Mesodermal cell (in vitro differentiated cells): ENCODE results near the gene GCNT1.
"Not testable (repeated sequence)": the region's sequence is repeated elsewhere in the genome, so short reads cannot be mapped to it uniquely, and the experiment has no call there.

Source experiments
- H3K27ac ChIP-seq: 2 replicates; pipeline ENCODE4 v1.7.0; 2013; ENCODE audit warnings: mild to moderate bottlenecking, low read depth, low read length, moderate library complexity; ENCODE audit not compliant: severe bottlenecking
- H3K36me3 ChIP-seq: 2 replicates; pipeline ENCODE4 v1.7.1; 2013; ENCODE audit warnings: mild to moderate bottlenecking, low read length, moderate library complexity; ENCODE audit not compliant: control insufficient read depth, insufficient read depth
- H3K4me1 ChIP-seq: one replicate; pipeline ENCODE4 v1.7.1; 2013; ENCODE audit warnings: mild to moderate bottlenecking, low read length; ENCODE audit not compliant: insufficient read depth, control insufficient read depth, poor library complexity, severe bottlenecking
- H3K4me3 ChIP-seq: 2 replicates; pipeline ENCODE4 v1.7.0; 2013; ENCODE audit warnings: low read length, control low read depth, mild to moderate bottlenecking; ENCODE audit not compliant: insufficient read depth, poor library complexity, severe bottlenecking; ENCODE audit errors: extremely low read depth
- H3K9me3 ChIP-seq: 2 replicates; pipeline ENCODE4 v1.7.1; 2013; ENCODE audit warnings: mild to moderate bottlenecking, low read length, moderate library complexity; ENCODE audit not compliant: control insufficient read depth
- WGBS, 2 experiments: methylation state at CpG; one replicate each; pipeline ENCODE4 v1.1.5; 2013; ENCODE audit warnings: missing lambda C conversion rate in 2 of 2; ENCODE audit not compliant: insufficient coverage in 2 of 2; 5-methylcytosine and 5-hydroxymethylcytosine counted together

GCNT1 gene

DNA sequence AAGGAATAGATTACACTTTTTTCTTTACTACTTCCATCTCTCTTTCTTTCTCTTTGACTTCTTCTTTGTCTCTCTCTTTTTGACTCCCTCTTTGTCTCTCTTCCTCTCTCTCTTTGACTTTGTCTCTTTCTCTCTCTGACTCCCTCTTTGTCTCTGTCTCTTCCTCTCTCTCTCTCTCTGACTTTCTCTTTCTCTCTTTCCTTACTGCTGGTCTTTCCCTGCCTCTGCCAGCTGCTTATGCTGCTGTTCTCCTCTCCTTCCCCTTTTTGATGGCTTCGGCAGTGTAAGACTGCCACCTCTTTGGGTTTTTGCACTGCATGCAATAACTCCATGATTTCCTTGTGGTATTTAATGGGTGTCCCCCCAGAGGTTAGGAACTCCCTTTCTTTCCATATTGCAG is 32.1 kb downstream of the GCNT1 start:
- not testable (repeated sequence) for H3K4me1 ChIP-seq, H3K27ac ChIP-seq, H3K4me3 ChIP-seq, H3K36me3 ChIP-seq, H3K9me3 ChIP-seq
- 100% methylated on average over 1 of the region's 1 CpG; no CpG with 5 or more reads in 1 of the 2 experiments for WGBS, 2 experiments

DNA sequence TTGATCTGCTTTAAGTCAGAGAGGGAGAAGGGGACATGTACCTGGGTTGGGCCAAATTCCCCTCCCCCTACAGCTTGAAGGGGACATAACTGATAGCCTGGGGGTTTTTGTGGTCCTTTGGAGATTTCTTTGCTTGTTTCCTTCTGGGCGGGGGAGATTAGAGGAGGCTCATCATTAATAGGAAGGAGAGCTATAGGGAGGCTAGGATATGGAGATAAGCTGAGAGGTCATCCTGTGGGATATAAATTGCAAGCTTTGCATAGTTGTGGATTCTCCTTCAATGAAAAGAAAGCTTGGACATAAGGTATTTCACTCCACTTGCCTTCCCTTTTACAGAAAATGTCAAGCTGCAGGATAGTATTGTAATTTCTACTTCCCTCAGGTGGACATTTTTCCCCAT is 34.5 kb downstream of the GCNT1 start:
- not testable (repeated sequence) for H3K4me3 ChIP-seq, H3K9me3 ChIP-seq, H3K27ac ChIP-seq, H3K4me1 ChIP-seq, H3K36me3 ChIP-seq
- 86% methylated on average over 1 of the region's 1 CpG; no CpG with 5 or more reads in 1 of the 2 experiments for WGBS, 2 experiments

DNA sequence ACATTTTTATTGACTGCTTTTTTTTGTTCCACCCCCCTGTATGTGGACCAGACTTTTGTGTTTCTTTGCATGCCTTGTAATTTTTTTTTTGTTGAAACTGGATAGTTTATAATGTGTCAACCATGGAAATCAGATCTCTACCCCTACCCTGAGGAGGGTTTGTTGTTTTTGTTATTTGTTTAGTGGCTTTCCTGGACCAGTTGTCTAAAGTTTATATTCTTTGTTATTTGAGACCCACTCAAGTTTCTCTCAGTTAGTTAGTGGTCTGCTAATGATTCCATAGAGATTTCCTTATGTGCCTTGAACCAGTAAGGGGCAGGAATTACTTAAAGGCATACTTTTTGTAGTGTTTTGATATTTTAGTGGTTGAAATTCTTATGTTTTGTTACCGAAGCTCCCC is 41.1 kb downstream of the GCNT1 start:
- Histone ChIP-seq H3K4me1 (no peaks in the 10 kb centered on the region), H3K4me3 (no peak overlapping the region), H3K9me3 (no peaks in the 10 kb centered on the region), H3K27ac (no peak overlapping the region), H3K36me3 (peaks cover 3% of the 10 kb centered on the region)
- 91 to 100% methylated on average over 1 of the region's 1 CpG for WGBS, 2 experiments

DNA sequence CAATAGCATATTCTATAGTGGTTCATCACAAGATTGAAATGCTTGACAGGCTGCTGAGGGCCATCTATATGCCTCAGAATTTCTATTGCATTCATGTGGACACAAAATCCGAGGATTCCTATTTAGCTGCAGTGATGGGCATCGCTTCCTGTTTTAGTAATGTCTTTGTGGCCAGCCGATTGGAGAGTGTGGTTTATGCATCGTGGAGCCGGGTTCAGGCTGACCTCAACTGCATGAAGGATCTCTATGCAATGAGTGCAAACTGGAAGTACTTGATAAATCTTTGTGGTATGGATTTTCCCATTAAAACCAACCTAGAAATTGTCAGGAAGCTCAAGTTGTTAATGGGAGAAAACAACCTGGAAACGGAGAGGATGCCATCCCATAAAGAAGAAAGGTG is 43.8 kb downstream of the GCNT1 start:
- Histone ChIP-seq H3K4me3 (no peak overlapping the region), H3K4me1 (no peaks in the 10 kb centered on the region), H3K9me3 (no peaks in the 10 kb centered on the region), H3K27ac (no peak overlapping the region), H3K36me3 (peaks cover 3% of the 10 kb centered on the region)
- 93 to 94% methylated on average over 4 to 6 of the region's 6 CpGs for WGBS, 2 experiments

DNA sequence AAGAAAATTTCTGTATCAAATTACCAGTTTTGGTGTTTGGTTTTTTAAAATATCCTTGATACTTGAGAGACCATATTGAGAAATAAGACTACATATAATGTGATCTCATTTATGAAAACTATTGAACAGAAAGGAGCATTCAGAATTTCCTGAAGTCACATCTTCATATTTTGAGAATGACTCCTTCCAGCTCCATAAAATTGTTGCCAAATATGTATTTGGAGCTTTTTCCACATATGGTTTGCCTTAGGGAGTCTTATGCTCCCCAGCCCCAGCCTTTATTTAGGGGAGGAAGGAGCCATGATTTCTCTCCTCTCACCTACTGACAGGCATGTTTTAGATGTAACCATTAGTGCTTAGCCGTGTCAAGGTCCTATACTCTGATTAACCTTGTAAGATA is 51.1 kb downstream of the GCNT1 start:
- Histone ChIP-seq H3K4me1 (no peaks in the 10 kb centered on the region), H3K36me3 (no peaks in the 10 kb centered on the region), H3K4me3 (no peak overlapping the region), H3K9me3 (no peaks in the 10 kb centered on the region), H3K27ac (no peak overlapping the region)
- 90 to 100% methylated on average over 1 of the region's 1 CpG for WGBS, 2 experiments

DNA sequence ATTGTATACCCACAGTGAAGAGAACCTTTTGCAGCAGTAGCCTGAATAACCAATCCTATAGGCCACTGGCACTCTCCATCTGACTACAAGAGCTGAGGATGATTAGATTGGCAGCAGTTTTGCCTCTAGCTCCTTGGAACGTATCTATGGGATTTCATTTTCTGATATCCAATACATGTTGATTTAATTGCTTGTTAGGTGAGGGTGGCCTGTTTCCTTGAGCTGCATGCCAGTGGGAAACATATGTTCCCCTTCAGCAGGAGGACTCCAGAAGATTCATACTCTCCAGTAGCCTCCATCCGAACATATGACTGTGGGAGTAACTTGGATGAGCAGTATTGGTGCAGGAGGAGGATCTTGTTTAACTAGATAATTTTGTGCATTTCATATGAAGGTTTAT is 51.5 kb downstream of the GCNT1 start:
- no CpG with 5 or more reads among the region's 2 CpGs for WGBS, 2 experiments

DNA sequence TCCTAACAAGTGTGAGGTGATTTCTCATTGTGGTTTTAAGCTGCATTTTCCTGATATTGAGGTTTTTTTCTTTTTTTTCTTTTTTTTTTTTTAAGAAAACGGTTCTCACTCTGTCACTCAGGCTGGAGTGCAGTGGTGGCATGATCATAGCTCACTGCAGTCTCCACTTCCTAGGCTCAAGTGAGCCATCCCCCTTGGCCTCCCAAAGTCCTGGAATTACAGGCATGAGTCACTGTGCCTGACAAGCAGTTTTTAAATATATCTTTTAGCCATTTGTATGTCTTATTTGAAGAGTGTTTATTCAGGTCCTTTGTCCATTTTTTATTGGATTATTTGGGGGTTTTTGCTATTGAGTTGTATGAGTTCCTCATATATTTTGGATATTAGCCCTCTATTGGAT is 53.8 kb downstream of the GCNT1 start:
- Histone ChIP-seq H3K27ac (no peak overlapping the region), H3K4me1 (no peaks in the 10 kb centered on the region), H3K4me3 (no peak overlapping the region), H3K9me3 (no peaks in the 10 kb centered on the region), H3K36me3 (no peaks in the 10 kb centered on the region)
- WGBS, 2 experiments = no CpG with 5 or more reads among the region's 1 CpG

More for the DNA sequence above, 51.5 kb downstream of the GCNT1 start:
- H3K4me3 ChIP-seq = no peak overlapping the region
- H3K4me1 ChIP-seq = no peaks in the 10 kb centered on the region
- H3K9me3 ChIP-seq = no peaks in the 10 kb centered on the region
- no peak overlapping the region for H3K27ac ChIP-seq
- no peaks in the 10 kb centered on the region for H3K36me3 ChIP-seq

DNA sequence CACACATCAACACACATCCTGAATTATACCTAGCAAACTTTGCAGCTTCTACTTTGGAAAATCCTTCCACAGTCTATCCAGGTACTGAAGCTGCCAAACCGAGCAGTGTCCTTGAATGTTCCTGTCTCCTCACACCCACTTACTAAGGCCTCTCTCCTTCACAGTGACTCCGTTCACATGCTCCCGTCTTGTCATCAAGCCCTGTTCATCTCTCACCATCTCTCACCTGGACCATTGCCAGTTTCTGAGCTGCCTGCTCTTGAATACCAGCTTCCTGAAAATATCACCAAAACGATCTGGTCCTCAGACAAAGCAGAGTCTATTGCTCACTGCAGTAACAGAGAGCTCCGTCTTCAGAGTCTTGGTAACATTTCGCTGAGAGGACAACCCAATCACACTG is 57.4 kb downstream of the GCNT1 start:
- H3K4me3 ChIP-seq = no peak overlapping the region
- H3K9me3 ChIP-seq = no peaks in the 10 kb centered on the region
- no peak overlapping the region for H3K27ac ChIP-seq
- 92 to 93% methylated on average over 6 of the region's 6 CpGs for WGBS, 2 experiments
- no peaks in the 10 kb centered on the region for H3K4me1 ChIP-seq
- no peaks in the 10 kb centered on the region for H3K36me3 ChIP-seq

DNA sequence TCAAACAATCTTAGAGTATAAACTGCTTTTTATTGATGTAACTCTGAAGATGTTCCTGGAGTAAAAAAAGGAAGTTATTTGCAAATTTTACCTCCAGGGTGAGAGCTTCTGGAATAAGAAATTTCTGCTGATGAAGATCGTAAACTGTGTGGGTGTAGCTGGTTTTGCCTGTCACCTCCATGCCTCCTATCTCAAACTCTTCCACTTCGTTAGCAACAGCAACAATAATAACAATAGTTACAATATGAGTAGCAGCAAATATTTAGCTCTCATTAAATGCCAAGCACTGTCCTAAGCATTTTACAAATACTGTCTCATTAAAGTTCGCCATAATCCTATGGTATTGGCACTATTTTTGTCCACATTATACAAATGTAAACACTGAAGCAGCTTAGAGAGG is 57.9 kb downstream of the GCNT1 start:
- Histone ChIP-seq H3K4me3 (no peak overlapping the region), H3K27ac (no peak overlapping the region), H3K9me3 (no peaks in the 10 kb centered on the region), H3K36me3 (no peaks in the 10 kb centered on the region), H3K4me1 (no peaks in the 10 kb centered on the region)
- WGBS, 2 experiments = 83% methylated on average over 1 of the region's 3 CpGs; no CpG with 5 or more reads in 1 of the 2 experiments

DNA sequence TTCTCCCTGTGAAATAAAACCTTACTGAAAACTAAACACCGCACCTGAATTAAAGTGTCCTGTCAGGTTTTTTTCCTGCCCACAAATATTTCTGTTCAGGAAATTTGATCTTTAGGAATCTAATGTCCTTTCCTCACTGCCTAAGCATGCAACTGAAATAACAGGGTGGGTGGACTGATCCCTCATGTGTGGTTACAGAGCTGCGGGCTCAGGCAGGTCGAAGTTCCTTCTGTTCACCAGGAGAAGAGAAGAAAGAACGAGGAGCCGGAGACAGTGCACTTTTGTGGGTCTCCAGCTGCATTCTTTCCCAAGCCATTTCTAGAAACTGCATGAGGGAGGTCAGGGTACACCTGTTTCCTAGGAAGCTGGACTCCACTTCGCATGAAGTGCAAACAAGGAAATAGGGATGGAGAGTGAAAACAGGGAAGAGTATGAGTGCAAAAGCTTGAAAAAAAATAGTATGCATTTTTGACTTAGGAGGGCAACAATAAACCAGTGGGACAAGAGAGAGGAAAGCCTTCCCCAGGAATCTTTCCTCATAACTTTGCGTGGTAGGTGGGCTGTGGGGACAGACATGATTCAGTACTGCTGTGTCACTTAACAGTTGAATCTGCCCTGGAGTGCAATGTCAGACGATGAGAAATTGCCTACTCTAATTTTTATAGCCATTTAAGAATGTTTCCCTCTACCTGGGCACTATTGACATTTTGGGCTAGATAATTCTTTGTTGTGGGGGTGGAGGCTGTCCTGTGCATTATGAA is 60.3 kb downstream of the GCNT1 start:
- Histone ChIP-seq H3K36me3 (no peaks in the 10 kb centered on the region), H3K27ac (no peak overlapping the region), H3K9me3 (no peaks in the 10 kb centered on the region), H3K4me1 (no peaks in the 10 kb centered on the region), H3K4me3 (no peak overlapping the region)
- WGBS, 2 experiments = 87 to 89% methylated on average over 5 to 8 of the region's 8 CpGs

DNA sequence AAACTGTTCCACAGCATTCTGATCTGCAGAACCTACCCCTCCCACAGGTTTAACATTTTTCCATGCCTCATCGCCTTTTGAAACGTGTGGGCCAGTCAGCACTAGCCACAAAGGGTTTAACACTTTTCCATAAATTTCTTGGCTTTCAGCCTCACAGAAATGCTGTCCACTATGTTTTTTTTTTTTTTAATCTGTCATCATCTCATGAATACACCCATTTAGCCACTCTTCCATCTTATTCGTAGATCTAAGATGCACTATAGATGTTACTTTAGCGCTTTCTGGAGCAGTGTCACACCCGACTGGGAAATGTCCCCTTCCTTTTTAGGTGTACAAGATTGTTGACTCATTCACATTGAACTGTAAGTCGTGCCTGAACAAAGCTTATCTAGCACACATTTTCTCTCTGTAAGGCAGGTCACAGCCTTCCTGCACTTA is 62.3 kb downstream of the GCNT1 start:
- Histone ChIP-seq H3K4me3 (no peak overlapping the region), H3K4me1 (no peaks in the 10 kb centered on the region), H3K27ac (no peak overlapping the region), H3K36me3 (no peaks in the 10 kb centered on the region), H3K9me3 (no peaks in the 10 kb centered on the region)
- WGBS, 2 experiments = 93 to 96% methylated on average over 2 to 4 of the region's 6 CpGs
